ENCODE data around the gene FADD. TPM values are rescaled to one million over a fixed set of nuclear protein-coding genes. Genes with fewer than 3 reads are reported as not detected.

Gene FADD
- total RNA-seq, 1 donor from 2014 or later = 24.5 TPM

GRCh38 chr11:70226967-70227366 lies 23.9 kb downstream of the FADD start:
- no peaks in the 10 kb centered on the region for H3K27me3 ChIP-seq (ENCODE audit: control insufficient read depth in 3 of 3, insufficient read depth in 3 of 3, low read length in 3 of 3)
- H3K36me3 ChIP-seq (ENCODE audit: control insufficient read depth in 3 of 3, insufficient read depth in 3 of 3, low read length in 3 of 3) = no peaks in the 10 kb centered on the region
- no peak overlapping the region for H3K9ac ChIP-seq (ENCODE audit: low read depth in 1 of 3, low read length in 3 of 3)
- no peak overlapping the region for H3K27ac ChIP-seq (ENCODE audit: low read depth, low read length)
- H3K4me1 ChIP-seq (ENCODE audit: control insufficient read depth in 3 of 3, insufficient read depth in 3 of 3, low read length in 3 of 3) = peaks cover 11 to 26% (median 18%) of the 10 kb centered on the region in 3 donors
- H3K9me3 ChIP-seq (ENCODE audit: control insufficient read depth in 3 of 3, low read length in 3 of 3) = no peaks in the 10 kb centered on the region
- H3K4me3 ChIP-seq (ENCODE audit: low read length in 3 of 3) = no peak overlapping the region

GRCh38 chr11:70229737-70230136 lies 26.6 kb downstream of the FADD start:
- peaks cover 0 to 5% (median 0%) of the 10 kb centered on the region in 3 donors for H3K27me3 ChIP-seq (ENCODE audit: control insufficient read depth in 3 of 3, insufficient read depth in 3 of 3, low read length in 3 of 3)
- peaks cover 11 to 26% (median 18%) of the 10 kb centered on the region in 3 donors for H3K4me1 ChIP-seq (ENCODE audit: control insufficient read depth in 3 of 3, insufficient read depth in 3 of 3, low read length in 3 of 3)
- H3K36me3 ChIP-seq (ENCODE audit: control insufficient read depth in 3 of 3, insufficient read depth in 3 of 3, low read length in 3 of 3) = no peaks in the 10 kb centered on the region
- H3K9me3 ChIP-seq (ENCODE audit: control insufficient read depth in 3 of 3, low read length in 3 of 3) = no peaks in the 10 kb centered on the region
- no peak overlapping the region for H3K4me3 ChIP-seq (ENCODE audit: low read length in 3 of 3)
- no peak overlapping the region for H3K9ac ChIP-seq (ENCODE audit: low read depth in 1 of 3, low read length in 3 of 3)
- no peak overlapping the region for H3K27ac ChIP-seq (ENCODE audit: low read depth, low read length)

- H3K27ac ChIP-seq (ENCODE audit: low read depth, low read length) = peak overlapping the region; percentile 73
- peak overlapping the region in 2 of 3 donors; percentile 54 to 66 for H3K9ac ChIP-seq (ENCODE audit: low read depth in 1 of 3, low read length in 3 of 3)
- H3K27me3 ChIP-seq (ENCODE audit: control insufficient read depth in 3 of 3, insufficient read depth in 3 of 3, low read length in 3 of 3) = peaks cover 0 to 5% (median 0%) of the 10 kb centered on the region in 3 donors
- peak overlapping the region in 1 of 3 donors; percentile 60 for H3K4me3 ChIP-seq (ENCODE audit: low read length in 3 of 3)
- peaks cover 11 to 26% (median 18%) of the 10 kb centered on the region in 3 donors for H3K4me1 ChIP-seq (ENCODE audit: control insufficient read depth in 3 of 3, insufficient read depth in 3 of 3, low read length in 3 of 3)
- H3K9me3 ChIP-seq (ENCODE audit: control insufficient read depth in 3 of 3, low read length in 3 of 3) = no peaks in the 10 kb centered on the region
- no peaks in the 10 kb centered on the region for H3K36me3 ChIP-seq (ENCODE audit: control insufficient read depth in 3 of 3, insufficient read depth in 3 of 3, low read length in 3 of 3)
Observed at GRCh38 chr11:70230151-70230839, 27.2 kb downstream of the FADD start.

GRCh38 chr11:70230840-70231710 lies 28.0 kb downstream of the FADD start:
- Histone ChIP-seq H3K36me3 (ENCODE audit: control insufficient read depth in 3 of 3, insufficient read depth in 3 of 3, low read length in 3 of 3) (no peaks in the 10 kb centered on the region), H3K9ac (ENCODE audit: low read depth in 1 of 3, low read length in 3 of 3) (peak overlapping the region in 2 of 3 donors; percentile 54 to 66), H3K27me3 (ENCODE audit: control insufficient read depth in 3 of 3, insufficient read depth in 3 of 3, low read length in 3 of 3) (peaks cover 0 to 5% (median 0%) of the 10 kb centered on the region in 3 donors), H3K4me3 (ENCODE audit: low read length in 3 of 3) (peak overlapping the region; percentile 38 to 60 (median 42)), H3K4me1 (ENCODE audit: control insufficient read depth in 3 of 3, insufficient read depth in 3 of 3, low read length in 3 of 3) (peaks cover 11 to 20% (median 15%) of the 10 kb centered on the region in 3 donors), H3K27ac (ENCODE audit: low read depth, low read length) (peak overlapping the region; percentile 73), H3K9me3 (ENCODE audit: control insufficient read depth in 3 of 3, low read length in 3 of 3) (no peaks in the 10 kb centered on the region)

- H3K36me3 ChIP-seq (ENCODE audit: control insufficient read depth in 3 of 3, insufficient read depth in 3 of 3, low read length in 3 of 3) = no peaks in the 10 kb centered on the region
- no peak overlapping the region for H3K4me3 ChIP-seq (ENCODE audit: low read length in 3 of 3)
- H3K9me3 ChIP-seq (ENCODE audit: control insufficient read depth in 3 of 3, low read length in 3 of 3) = no peaks in the 10 kb centered on the region
- H3K4me1 ChIP-seq (ENCODE audit: control insufficient read depth in 3 of 3, insufficient read depth in 3 of 3, low read length in 3 of 3) = peaks cover 8 to 13% (median 12%) of the 10 kb centered on the region in 3 donors
- no peak overlapping the region for H3K27ac ChIP-seq (ENCODE audit: low read depth, low read length)
- peaks cover 0 to 5% (median 0%) of the 10 kb centered on the region in 3 donors for H3K27me3 ChIP-seq (ENCODE audit: control insufficient read depth in 3 of 3, insufficient read depth in 3 of 3, low read length in 3 of 3)
- H3K9ac ChIP-seq (ENCODE audit: low read depth in 1 of 3, low read length in 3 of 3) = no peak overlapping the region
Observed at GRCh38 chr11:70233034-70233433, 29.9 kb downstream of the FADD start.

- Histone ChIP-seq H3K27ac (ENCODE audit: low read depth, low read length) (no peak overlapping the region), H3K4me1 (ENCODE audit: control insufficient read depth in 3 of 3, insufficient read depth in 3 of 3, low read length in 3 of 3) (peaks cover 8 to 13% (median 12%) of the 10 kb centered on the region in 3 donors), H3K9me3 (ENCODE audit: control insufficient read depth in 3 of 3, low read length in 3 of 3) (no peaks in the 10 kb centered on the region), H3K27me3 (ENCODE audit: control insufficient read depth in 3 of 3, insufficient read depth in 3 of 3, low read length in 3 of 3) (peaks cover 0 to 5% (median 0%) of the 10 kb centered on the region in 3 donors), H3K9ac (ENCODE audit: low read depth in 1 of 3, low read length in 3 of 3) (no peak overlapping the region), H3K4me3 (ENCODE audit: low read length in 3 of 3) (no peak overlapping the region), H3K36me3 (ENCODE audit: control insufficient read depth in 3 of 3, insufficient read depth in 3 of 3, low read length in 3 of 3) (no peaks in the 10 kb centered on the region)
Observed at GRCh38 chr11:70233511-70233934, 30.4 kb downstream of the FADD start.

- Histone ChIP-seq H3K9me3 (ENCODE audit: control insufficient read depth in 3 of 3, low read length in 3 of 3) (no peaks in the 10 kb centered on the region), H3K4me1 (ENCODE audit: control insufficient read depth in 3 of 3, insufficient read depth in 3 of 3, low read length in 3 of 3) (peaks cover 8 to 13% (median 12%) of the 10 kb centered on the region in 3 donors), H3K27ac (ENCODE audit: low read depth, low read length) (no peak overlapping the region), H3K4me3 (ENCODE audit: low read length in 3 of 3) (no peak overlapping the region), H3K9ac (ENCODE audit: low read depth in 1 of 3, low read length in 3 of 3) (no peak overlapping the region), H3K27me3 (ENCODE audit: control insufficient read depth in 3 of 3, insufficient read depth in 3 of 3, low read length in 3 of 3) (peaks cover 0 to 5% (median 0%) of the 10 kb centered on the region in 3 donors), H3K36me3 (ENCODE audit: control insufficient read depth in 3 of 3, insufficient read depth in 3 of 3, low read length in 3 of 3) (no peaks in the 10 kb centered on the region)
Observed at GRCh38 chr11:70233962-70234361, 30.9 kb downstream of the FADD start.

GRCh38 chr11:70240337-70240736 lies 37.2 kb downstream of the FADD start:
- no peak overlapping the region for H3K9ac ChIP-seq (ENCODE audit: low read depth in 1 of 3, low read length in 3 of 3)
- no peaks in the 10 kb centered on the region for H3K4me1 ChIP-seq (ENCODE audit: control insufficient read depth in 3 of 3, insufficient read depth in 3 of 3, low read length in 3 of 3)
- H3K4me3 ChIP-seq (ENCODE audit: low read length in 3 of 3) = no peak overlapping the region
- H3K36me3 ChIP-seq (ENCODE audit: control insufficient read depth in 3 of 3, insufficient read depth in 3 of 3, low read length in 3 of 3) = no peaks in the 10 kb centered on the region
- no peaks in the 10 kb centered on the region for H3K9me3 ChIP-seq (ENCODE audit: control insufficient read depth in 3 of 3, low read length in 3 of 3)
- peaks cover 4 to 13% (median 8%) of the 10 kb centered on the region in 3 donors for H3K27me3 ChIP-seq (ENCODE audit: control insufficient read depth in 3 of 3, insufficient read depth in 3 of 3, low read length in 3 of 3)
- H3K27ac ChIP-seq (ENCODE audit: low read depth, low read length) = no peak overlapping the region

GRCh38 chr11:70241709-70242108 lies 38.6 kb downstream of the FADD start:
- Histone ChIP-seq H3K27me3 (ENCODE audit: control insufficient read depth in 3 of 3, insufficient read depth in 3 of 3, low read length in 3 of 3) (peaks cover 4 to 13% (median 8%) of the 10 kb centered on the region in 3 donors), H3K9me3 (ENCODE audit: control insufficient read depth in 3 of 3, low read length in 3 of 3) (no peaks in the 10 kb centered on the region)

GRCh38 chr11:70242885-70243284 lies 39.8 kb downstream of the FADD start:
- no peaks in the 10 kb centered on the region for H3K9me3 ChIP-seq (ENCODE audit: control insufficient read depth in 3 of 3, low read length in 3 of 3)
- no peak overlapping the region for H3K9ac ChIP-seq (ENCODE audit: low read depth in 1 of 3, low read length in 3 of 3)
- peaks cover 4 to 13% (median 8%) of the 10 kb centered on the region in 3 donors for H3K27me3 ChIP-seq (ENCODE audit: control insufficient read depth in 3 of 3, insufficient read depth in 3 of 3, low read length in 3 of 3)
- H3K4me1 ChIP-seq (ENCODE audit: control insufficient read depth in 3 of 3, insufficient read depth in 3 of 3, low read length in 3 of 3) = peaks cover 4 to 7% (median 6%) of the 10 kb centered on the region in 3 donors
- no peaks in the 10 kb centered on the region for H3K36me3 ChIP-seq (ENCODE audit: control insufficient read depth in 3 of 3, insufficient read depth in 3 of 3, low read length in 3 of 3)
- H3K4me3 ChIP-seq (ENCODE audit: low read length in 3 of 3) = no peak overlapping the region
- H3K27ac ChIP-seq (ENCODE audit: low read depth, low read length) = no peak overlapping the region

More at GRCh38 chr11:70241709-70242108, 38.6 kb downstream of the FADD start:
- no peaks in the 10 kb centered on the region for H3K36me3 ChIP-seq (ENCODE audit: control insufficient read depth in 3 of 3, insufficient read depth in 3 of 3, low read length in 3 of 3)
- no peak overlapping the region for H3K27ac ChIP-seq (ENCODE audit: low read depth, low read length)
- H3K4me1 ChIP-seq (ENCODE audit: control insufficient read depth in 3 of 3, insufficient read depth in 3 of 3, low read length in 3 of 3) = no peaks in the 10 kb centered on the region
- no peak overlapping the region for H3K4me3 ChIP-seq (ENCODE audit: low read length in 3 of 3)
- no peak overlapping the region for H3K9ac ChIP-seq (ENCODE audit: low read depth in 1 of 3, low read length in 3 of 3)

All from skeletal muscle tissue (tissue), 4 donors.